Measurements from ENCODE around the gene CALD1.

Gene CALD1

GRCh38 chr7:134788191-134788590 lies 8.8 kb downstream of the CALD1 start:
- no peak for DNase-seq

- no peak for DNase-seq
These were observed 10.7 kb downstream of the CALD1 start for GRCh38 chr7:134789967-134790685.

- no peak for DNase-seq
These were observed 13.5 kb downstream of the CALD1 start for GRCh38 chr7:134792968-134793367.

GRCh38 chr7:134795231-134795630 lies 15.8 kb downstream of the CALD1 start:
- DNase-seq = no peak

- no peak for DNase-seq
These were observed 18.7 kb downstream of the CALD1 start for GRCh38 chr7:134798155-134798554.

GRCh38 chr7:134799377-134799776 lies 19.9 kb downstream of the CALD1 start:
- DNase-seq = no peak

GRCh38 chr7:134802762-134803161 lies 23.3 kb downstream of the CALD1 start:
- DNase-seq = no peak

- DNase-seq = no peak
These were observed 24.9 kb downstream of the CALD1 start for GRCh38 chr7:134804351-134804750.

- no peak for DNase-seq
These were observed 25.4 kb downstream of the CALD1 start for GRCh38 chr7:134804854-134805253.

GRCh38 chr7:134806197-134806596 lies 26.8 kb downstream of the CALD1 start:
- no peak for DNase-seq

GRCh38 chr7:134809616-134810015 lies 30.2 kb downstream of the CALD1 start:
- DNase-seq = no peak

- DNase-seq = no peak
These were observed 32.3 kb downstream of the CALD1 start for GRCh38 chr7:134811765-134812164.

- DNase-seq = no peak
These were observed 34.4 kb downstream of the CALD1 start for GRCh38 chr7:134813663-134814396.

- no peak for DNase-seq
These were observed 35.4 kb downstream of the CALD1 start for GRCh38 chr7:134814730-134815364.

GRCh38 chr7:134818613-134819345 lies 39.3 kb downstream of the CALD1 start:
- no peak for DNase-seq

- DNase-seq = no peak
These were observed 40.0 kb downstream of the CALD1 start for GRCh38 chr7:134819401-134819800.

- no peak for DNase-seq
These were observed 40.9 kb downstream of the CALD1 start for GRCh38 chr7:134820295-134820694.

- DNase-seq = no peak
These were observed 41.3 kb downstream of the CALD1 start for GRCh38 chr7:134820778-134821177.

GRCh38 chr7:134823400-134823799 lies 44.0 kb downstream of the CALD1 start:
- DNase-seq = no peak

- DNase-seq = no peak
These were observed 46.2 kb downstream of the CALD1 start for GRCh38 chr7:134825666-134826065.

- DNase-seq = no peak
These were observed 46.7 kb downstream of the CALD1 start for GRCh38 chr7:134826105-134826504.

- no peak for DNase-seq
These were observed 48.0 kb downstream of the CALD1 start for GRCh38 chr7:134827436-134827835.

- no peak for DNase-seq
These were observed 48.5 kb downstream of the CALD1 start for GRCh38 chr7:134827889-134828288.
